Measurements from ENCODE around the gene LINGO1. TPM values are rescaled to one million over a fixed set of nuclear protein-coding genes. Genes with fewer than 3 reads are reported as not detected.

LINGO1 gene
- total RNA-seq, 1 donor from 2014 or later: not detected

- intact Hi-C loops (cut with micrococcal nuclease): no loop called here
These were observed 773 bp downstream of the LINGO1 start for GRCh38 chr15:77631745-77632533.

- intact Hi-C loops (cut with micrococcal nuclease): no loop called here
These were observed 1.6 kb downstream of the LINGO1 start for GRCh38 chr15:77630956-77631744.

GRCh38 chr15:77630056-77630455, 2.7 kb downstream of the LINGO1 start:
- intact Hi-C loops (cut with micrococcal nuclease): no loop called here

DNA sequence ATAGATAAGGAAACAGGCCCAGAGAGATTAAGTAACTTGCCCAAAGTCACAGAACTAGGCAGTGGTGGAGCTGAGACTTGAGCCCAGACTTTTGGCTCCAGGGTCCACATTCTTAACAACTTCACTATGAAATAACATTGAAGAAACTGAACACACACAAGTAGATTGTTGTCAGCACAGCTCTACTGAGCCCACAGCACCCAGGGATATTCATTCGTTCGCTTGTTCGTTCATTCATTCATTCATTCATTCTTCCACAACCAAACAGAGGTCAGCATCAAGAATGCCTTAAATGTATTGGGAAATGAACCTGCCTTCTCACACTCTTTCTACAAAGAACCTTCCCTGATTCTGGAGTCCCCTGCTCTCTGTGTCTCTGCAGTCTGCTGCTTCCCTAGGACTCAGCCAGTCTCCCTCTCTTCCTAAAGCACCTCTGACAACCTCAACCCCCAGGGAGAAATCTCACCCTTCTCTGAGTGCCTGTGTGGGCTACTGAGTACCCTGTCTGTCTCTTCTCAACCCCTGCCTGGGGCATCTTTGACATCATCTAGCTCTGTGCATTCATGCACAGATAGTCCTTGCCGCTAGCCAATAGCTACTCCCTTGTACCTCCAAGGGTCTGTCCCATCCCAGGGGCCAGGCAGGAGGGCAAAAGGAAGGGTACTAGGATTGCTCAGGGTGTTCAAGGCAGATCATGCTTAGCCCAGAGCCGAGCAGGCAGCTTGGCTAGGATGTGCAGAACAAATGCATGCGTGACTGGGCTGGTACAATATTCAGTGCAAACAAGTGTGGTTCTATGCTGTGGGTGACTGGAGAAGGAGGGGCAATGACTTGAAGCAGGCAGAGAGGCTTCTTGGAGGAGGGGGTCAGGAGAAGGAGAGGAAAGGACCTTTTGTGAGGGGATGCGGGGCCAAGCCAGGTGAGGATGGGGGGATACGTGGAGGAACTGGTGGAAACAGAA, 3.4 kb downstream of the LINGO1 start:
- intact Hi-C loops (cut with micrococcal nuclease): no loop called here

DNA sequence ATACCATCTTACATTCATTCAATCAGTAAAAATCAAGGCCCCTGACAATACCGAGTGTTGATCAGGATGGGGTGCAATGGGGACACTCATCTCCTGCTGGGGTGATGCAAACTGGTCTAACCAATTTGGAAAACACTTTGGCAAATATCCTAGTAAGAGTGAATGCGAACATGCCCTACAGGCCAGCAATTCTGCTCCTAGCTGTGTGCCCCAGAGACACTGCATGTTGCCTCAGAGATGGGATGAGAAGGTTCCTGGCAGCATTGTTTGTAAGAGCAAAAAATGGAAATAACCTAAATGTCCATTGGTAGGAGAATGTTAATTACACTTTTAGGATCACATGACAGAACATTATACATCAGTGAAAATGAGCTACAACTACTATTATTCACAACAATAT, 4.7 kb downstream of the LINGO1 start:
- intact Hi-C loops (cut with micrococcal nuclease): no loop called here

- intact Hi-C loops (cut with micrococcal nuclease): no loop called here
These were observed 5.1 kb downstream of the LINGO1 start for GRCh38 chr15:77627581-77627980.

- intact Hi-C loops (cut with micrococcal nuclease): no loop called here
These were observed 5.6 kb downstream of the LINGO1 start for GRCh38 chr15:77627067-77627466.

- intact Hi-C loops (cut with micrococcal nuclease): no loop called here
These were observed 6.7 kb downstream of the LINGO1 start for GRCh38 chr15:77626002-77626401.

DNA sequence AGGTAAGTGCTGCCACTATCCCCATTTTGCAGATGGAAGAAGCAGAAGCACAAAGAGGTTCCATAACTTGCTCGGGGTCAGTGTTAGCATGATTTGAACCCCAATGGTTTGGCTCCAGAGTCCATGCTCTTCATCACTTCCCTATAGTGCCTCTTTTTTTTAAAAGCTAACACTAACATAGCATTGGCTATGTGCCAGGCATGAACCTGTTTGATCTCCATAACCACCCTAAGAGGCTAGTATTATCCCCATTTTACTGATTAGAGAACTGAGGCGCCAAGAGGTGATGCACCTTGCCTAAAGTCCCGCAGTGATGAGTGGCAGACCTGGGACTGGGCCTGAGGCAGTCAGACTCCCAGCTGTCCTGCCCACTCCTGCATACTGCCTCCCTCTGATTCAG, 7.3 kb downstream of the LINGO1 start:
- intact Hi-C loops (cut with micrococcal nuclease): no loop called here

- intact Hi-C loops (cut with micrococcal nuclease): no loop called here
These were observed 7.8 kb downstream of the LINGO1 start for GRCh38 chr15:77624868-77625267.

DNA sequence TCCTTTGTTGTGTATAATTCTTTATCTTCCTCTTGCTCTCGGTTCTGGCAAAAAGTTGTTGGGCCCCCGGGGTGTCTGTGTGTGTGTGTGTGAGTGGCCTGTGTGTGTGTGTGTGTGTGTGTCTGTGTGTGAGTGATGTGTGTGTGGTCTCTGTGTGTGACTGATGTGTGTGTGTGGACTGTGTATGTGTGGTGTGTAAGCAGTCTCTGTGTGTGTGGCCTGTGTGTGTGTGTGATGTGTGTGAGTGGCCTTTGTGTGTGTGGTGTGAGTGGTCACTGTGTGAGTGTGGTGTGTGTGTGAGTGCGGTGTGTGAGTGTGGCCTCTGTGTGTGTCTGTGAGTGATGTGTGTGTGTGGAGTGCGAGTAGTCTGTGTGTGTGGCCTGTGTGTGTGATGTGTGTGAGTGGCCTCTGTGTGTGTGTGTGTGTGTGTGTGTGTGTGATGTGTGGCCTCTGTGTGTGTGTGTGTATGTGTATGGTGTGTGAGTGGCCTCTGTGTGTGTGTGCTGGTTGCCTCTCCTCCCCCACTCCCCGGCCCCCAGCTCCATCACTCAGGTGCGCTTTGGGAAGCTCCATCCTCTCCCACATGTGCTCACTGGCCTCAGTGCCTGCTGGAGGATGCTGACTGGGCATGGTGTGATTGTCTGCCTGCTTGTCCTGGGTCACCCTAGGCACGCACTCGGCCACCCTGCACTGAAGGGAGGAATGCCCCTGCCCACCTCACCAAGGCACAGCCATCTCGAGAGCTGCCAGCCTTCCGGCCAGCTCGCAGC, 8.8 kb downstream of the LINGO1 start:
- intact Hi-C loops (cut with micrococcal nuclease): no loop called here

- intact Hi-C loops (cut with micrococcal nuclease): no loop called here
These were observed 9.6 kb downstream of the LINGO1 start for GRCh38 chr15:77622934-77623754.

DNA sequence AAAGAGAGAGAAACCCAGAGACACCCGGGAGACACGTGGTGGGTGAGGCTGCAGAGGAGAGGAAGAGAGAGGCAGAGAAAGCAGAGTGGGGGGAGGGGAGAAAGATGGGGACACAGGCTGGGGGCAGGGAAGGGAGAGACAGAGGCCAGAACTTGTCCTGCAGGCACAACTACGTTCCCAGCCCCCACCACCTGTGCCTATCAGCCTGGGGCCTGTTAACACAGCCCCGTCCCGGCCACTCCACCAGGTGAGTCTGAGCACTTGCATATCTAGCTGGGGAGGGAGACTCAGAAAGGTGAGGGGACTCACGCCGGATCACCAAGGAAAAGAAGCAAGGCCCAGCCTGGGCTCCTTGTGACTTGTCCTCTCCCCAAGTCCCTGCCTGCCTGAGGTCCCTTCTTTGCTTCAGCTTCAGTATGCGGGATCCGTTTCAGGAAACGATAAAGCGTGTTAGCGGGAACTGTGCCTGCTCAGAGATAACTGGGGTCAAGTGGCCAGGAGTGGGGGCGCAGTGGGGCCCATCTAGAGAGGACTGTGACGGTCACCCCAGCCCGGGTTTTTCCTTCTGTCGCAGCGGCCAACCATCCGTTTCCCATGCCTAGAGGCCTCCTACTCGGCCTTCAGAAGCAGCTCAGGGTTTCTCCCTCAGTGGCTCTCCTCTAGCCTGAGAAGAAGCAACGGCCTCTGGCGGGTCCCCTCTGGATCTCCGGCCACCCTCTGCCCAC, 10.3 kb downstream of the LINGO1 start:
- intact Hi-C loops (cut with micrococcal nuclease): no loop called here

- intact Hi-C loops (cut with micrococcal nuclease): no loop called here
These were observed 10.9 kb downstream of the LINGO1 start for GRCh38 chr15:77621847-77622208.

- intact Hi-C loops (cut with micrococcal nuclease): no loop called here
These were observed 11.6 kb downstream of the LINGO1 start for GRCh38 chr15:77620960-77621647.

DNA sequence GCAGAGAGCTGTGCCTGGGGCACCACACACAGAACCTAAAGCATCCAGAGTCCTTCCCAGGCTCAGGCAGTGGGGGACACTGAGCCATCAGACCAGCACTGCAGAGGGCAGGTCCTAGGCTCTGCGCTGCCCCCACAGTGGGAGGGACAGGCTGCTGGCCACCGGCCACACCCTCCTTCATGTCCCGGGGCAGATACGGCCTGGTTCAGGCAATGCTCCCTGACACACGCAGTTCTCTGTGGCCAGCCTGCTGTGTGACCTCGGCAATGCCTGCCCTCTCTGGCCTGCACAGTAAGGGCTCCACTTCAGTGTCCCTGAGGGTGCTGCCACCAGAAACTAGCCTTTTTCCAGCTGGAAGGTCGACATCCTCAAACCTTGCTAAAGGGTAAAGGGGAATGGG, 12.4 kb downstream of the LINGO1 start:
- intact Hi-C loops (cut with micrococcal nuclease): no loop called here

GRCh38 chr15:77619883-77620282, 12.8 kb downstream of the LINGO1 start:
- intact Hi-C loops (cut with micrococcal nuclease): no loop called here

GRCh38 chr15:77617476-77618230, 15.1 kb downstream of the LINGO1 start:
- intact Hi-C loops (cut with micrococcal nuclease): no loop called here

All from T-helper 1 cell treated with Interleukin-12 subunit alpha and Interleukin-12 subunit beta and Interleukin-4 antibody, amounts not matched to agents 30 ng/mL and 1 ng/mL, for 36 hours (primary cell).